Effector memory CD4-positive, alpha-beta T cell (primary cell): ENCODE results near the gene GRK5.

Source experiments
- DNase-seq, 3 donors: peaks; one replicate each; pipeline ENCODE4 v3.0.0-alpha.2; 2020
- H3K27ac ChIP-seq: 2 replicates; pipeline ENCODE4 v1.7.0; 2013; ENCODE audit warnings: mild to moderate bottlenecking, low read length, moderate library complexity; ENCODE audit not compliant: insufficient read depth, poor library complexity, severe bottlenecking
- H3K27me3 ChIP-seq: replicated peaks from 2 replicates; pipeline ENCODE4 v1.7.0; 2013; ENCODE audit warnings: mild to moderate bottlenecking, low read length; ENCODE audit not compliant: insufficient read depth, control insufficient read depth, poor library complexity, severe bottlenecking
- H3K36me3 ChIP-seq: 2 replicates; pipeline ENCODE4 v1.7.0; 2013; ENCODE audit warnings: mild to moderate bottlenecking, low read length, moderate library complexity; ENCODE audit not compliant: control insufficient read depth, insufficient read depth
- H3K4me1 ChIP-seq: 2 replicates; pipeline ENCODE4 v1.7.0; 2013; ENCODE audit warnings: low read length, mild to moderate bottlenecking; ENCODE audit not compliant: control insufficient read depth, insufficient read depth, poor library complexity, severe bottlenecking
- H3K4me3 ChIP-seq: 2 replicates; pipeline ENCODE4 v1.7.0; 2013; ENCODE audit warnings: low read length, low read depth, mild to moderate bottlenecking; ENCODE audit not compliant: insufficient read depth, poor library complexity, severe bottlenecking
- H3K9me3 ChIP-seq: 2 replicates; pipeline ENCODE4 v1.7.0; 2013; ENCODE audit warnings: mild to moderate bottlenecking, low read length, moderate library complexity; ENCODE audit not compliant: control insufficient read depth

GRK5 gene

DNA sequence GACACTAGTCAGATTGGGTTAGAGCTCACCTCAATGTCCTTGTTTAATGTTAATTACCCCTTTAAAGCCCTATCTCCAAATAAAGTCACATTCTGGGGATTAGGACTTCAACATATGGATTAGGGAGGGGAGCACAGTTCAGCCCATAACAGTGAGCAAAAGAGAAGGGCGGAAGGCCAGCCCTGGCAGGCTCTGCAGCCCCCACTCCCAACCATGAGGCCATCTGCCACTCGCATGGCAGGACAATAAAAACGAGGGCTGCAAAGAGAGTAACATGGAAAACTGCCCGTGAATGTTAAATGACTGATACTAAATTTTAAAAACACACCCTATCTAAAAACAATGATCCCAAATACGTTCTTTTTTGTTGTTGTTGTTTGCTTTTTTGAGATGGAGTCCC, 296.4 kb downstream of the GRK5 start:
- Histone ChIP-seq H3K27ac (peak overlapping the region; percentile 82), H3K27me3 (no peaks in the 10 kb centered on the region), H3K9me3 (no peaks in the 10 kb centered on the region), H3K4me1 (peaks cover 65% of the 10 kb centered on the region), H3K36me3 (peaks cover 13% of the 10 kb centered on the region), H3K4me3 (no peak overlapping the region)
- DNase-seq: no peak

- DNase-seq: no peak
- Histone ChIP-seq H3K27ac (peak overlapping the region; percentile 35), H3K9me3 (no peaks in the 10 kb centered on the region), H3K4me1 (peaks cover 56% of the 10 kb centered on the region), H3K27me3 (no peaks in the 10 kb centered on the region), H3K4me3 (no peak overlapping the region), H3K36me3 (peaks cover 15% of the 10 kb centered on the region)
Measured at GRCh38 chr10:119504651-119505050, 297.3 kb downstream of the GRK5 start.

- H3K27me3 ChIP-seq: no peaks in the 10 kb centered on the region
- peak overlapping the region; percentile 35 for H3K27ac ChIP-seq
- DNase-seq: no peak
- no peaks in the 10 kb centered on the region for H3K9me3 ChIP-seq
- peaks cover 52% of the 10 kb centered on the region for H3K4me1 ChIP-seq
- no peak overlapping the region for H3K4me3 ChIP-seq
- peaks cover 18% of the 10 kb centered on the region for H3K36me3 ChIP-seq
Measured at GRCh38 chr10:119505131-119505551, 297.8 kb downstream of the GRK5 start.
